Measurements from ENCODE around the gene CHAF1B. TPM values are rescaled to one million over a fixed set of nuclear protein-coding genes. Genes with fewer than 3 reads are reported as not detected.
"Not testable (repeated sequence)": the region's sequence is repeated elsewhere in the genome, so short reads cannot be mapped to it uniquely, and the experiment has no call there.

The CHAF1B gene
- 1.8 and 2.4 TPM in 2 replicates for total RNA-seq

GRCh38 chr21:36385233-36386030 lies at the start of gene CHAF1B:
Gene CHAF1B, plus strand, starts transcription at chr21:36385392. Its CDS starts 745 bp downstream, at chr21:36386137.
- H3K27ac ChIP-seq (ENCODE audit: low read depth, low read length): peak within 1 kb of the TSS; percentile 5

GRCh38 chr21:36337099-36337509 lies 48.1 kb upstream of the CHAF1B start:
- TF ChIP-seq CTCF (IDR thresholded peaks at IDR 0.05; ENCODE audit: extremely low read depth, low read depth, low read length): no peak
- peak; percentile 79 for DNase-seq (ENCODE audit: insufficient read length, low spot score, missing footprints)
- peak overlapping the region; percentile 36 for H3K27ac ChIP-seq (ENCODE audit: low read depth, low read length)
- H4K20me1 ChIP-seq (ENCODE audit: insufficient read depth, low read length): peaks cover 24% of the 10 kb centered on the region
- no peak overlapping the region for H3K4me3 ChIP-seq (ENCODE audit: insufficient read depth, low read length)
- peaks cover 43% of the 10 kb centered on the region for H3K79me2 ChIP-seq (ENCODE audit: insufficient read depth, low read length)
- no peaks in the 10 kb centered on the region for H3K9me3 ChIP-seq (ENCODE audit: low read depth, low read length)
- no peak overlapping the region for H2AFZ ChIP-seq (ENCODE audit: low read length)
- H3K4me1 ChIP-seq (ENCODE audit: insufficient read depth, low read length): peaks cover 10% of the 10 kb centered on the region
- H3K27me3 ChIP-seq (ENCODE audit: insufficient read depth, low read length): no peaks in the 10 kb centered on the region
- H3K36me3 ChIP-seq (ENCODE audit: insufficient read depth, low read length): peaks cover 39% of the 10 kb centered on the region
- H3K4me2 ChIP-seq (ENCODE audit: insufficient read depth, low read length): peak overlapping the region; percentile 44

More at GRCh38 chr21:36385233-36386030, at the start of gene CHAF1B:
- H3K4me1 ChIP-seq (ENCODE audit: insufficient read depth, low read length): peaks cover 6% of the 10 kb centered on the region
- no peaks in the 10 kb centered on the region for H3K79me2 ChIP-seq (ENCODE audit: insufficient read depth, low read length)
- no peaks in the 10 kb centered on the region for H3K27me3 ChIP-seq (ENCODE audit: insufficient read depth, low read length)
- no peaks in the 10 kb centered on the region for H4K20me1 ChIP-seq (ENCODE audit: insufficient read depth, low read length)
- no peaks in the 10 kb centered on the region for H3K9me3 ChIP-seq (ENCODE audit: low read depth, low read length)
- H2AFZ ChIP-seq (ENCODE audit: low read length): peak within 1 kb of the TSS; percentile 55
- peak within 1 kb of the TSS; percentile 84 for H3K4me2 ChIP-seq (ENCODE audit: insufficient read depth, low read length)
- H3K4me3 ChIP-seq (ENCODE audit: insufficient read depth, low read length): peak within 1 kb of the TSS; percentile 73
- peak; percentile 96 for DNase-seq (ENCODE audit: insufficient read length, low spot score, missing footprints)
- no peaks in the 10 kb centered on the region for H3K36me3 ChIP-seq (ENCODE audit: insufficient read depth, low read length)
- TF ChIP-seq CTCF (IDR thresholded peaks at IDR 0.05; ENCODE audit: extremely low read depth, low read depth, low read length): no peak

GRCh38 chr21:36338975-36339374 lies 46.2 kb upstream of the CHAF1B start:
- DNase-seq (ENCODE audit: insufficient read length, low spot score, missing footprints): no peak
- TF ChIP-seq CTCF (IDR thresholded peaks at IDR 0.05; ENCODE audit: extremely low read depth, low read depth, low read length): no peak
- Histone ChIP-seq H3K9me3 (ENCODE audit: low read depth, low read length) (no peaks in the 10 kb centered on the region), H3K79me2 (ENCODE audit: insufficient read depth, low read length) (peaks cover 25% of the 10 kb centered on the region), H3K4me1 (ENCODE audit: insufficient read depth, low read length) (peaks cover 10% of the 10 kb centered on the region), H3K36me3 (ENCODE audit: insufficient read depth, low read length) (peaks cover 56% of the 10 kb centered on the region), H3K4me2 (ENCODE audit: insufficient read depth, low read length) (no peak overlapping the region), H3K27me3 (ENCODE audit: insufficient read depth, low read length) (no peaks in the 10 kb centered on the region), H3K27ac (ENCODE audit: low read depth, low read length) (no peak overlapping the region), H2AFZ (ENCODE audit: low read length) (no peak overlapping the region), H3K4me3 (ENCODE audit: insufficient read depth, low read length) (no peak overlapping the region), H4K20me1 (ENCODE audit: insufficient read depth, low read length) (peaks cover 10% of the 10 kb centered on the region)

- peaks cover 71% of the 10 kb centered on the region for H3K36me3 ChIP-seq (ENCODE audit: insufficient read depth, low read length)
- not testable (repeated sequence) for H3K4me3 ChIP-seq (ENCODE audit: insufficient read depth, low read length)
These were observed 42.6 kb upstream of the CHAF1B start for GRCh38 chr21:36342581-36342980.

More at GRCh38 chr21:36342581-36342980, 42.6 kb upstream of the CHAF1B start:
- H3K4me1 ChIP-seq (ENCODE audit: insufficient read depth, low read length); H2AFZ ChIP-seq (ENCODE audit: low read length); H3K27me3 ChIP-seq (ENCODE audit: insufficient read depth, low read length); H4K20me1 ChIP-seq (ENCODE audit: insufficient read depth, low read length); DNase-seq (ENCODE audit: insufficient read length, low spot score, missing footprints); H3K79me2 ChIP-seq (ENCODE audit: insufficient read depth, low read length); H3K4me2 ChIP-seq (ENCODE audit: insufficient read depth, low read length); H3K9me3 ChIP-seq (ENCODE audit: low read depth, low read length); H3K27ac ChIP-seq (ENCODE audit: low read depth, low read length): not testable (repeated sequence)

Measured in osteoblast (primary cell).